ENCODE data around the gene ARSI.
"Not testable (repeated sequence)": the region's sequence is repeated elsewhere in the genome, so short reads cannot be mapped to it uniquely, and the experiment has no call there.

ARSI gene

GRCh38 chr5:150265870-150266383, 36.8 kb downstream of the ARSI start:
- DNase-seq (ENCODE audit: low spot score), result no peak

- no peak for DNase-seq (ENCODE audit: low spot score)
Measured at GRCh38 chr5:150264667-150265603, 37.8 kb downstream of the ARSI start.

DNA sequence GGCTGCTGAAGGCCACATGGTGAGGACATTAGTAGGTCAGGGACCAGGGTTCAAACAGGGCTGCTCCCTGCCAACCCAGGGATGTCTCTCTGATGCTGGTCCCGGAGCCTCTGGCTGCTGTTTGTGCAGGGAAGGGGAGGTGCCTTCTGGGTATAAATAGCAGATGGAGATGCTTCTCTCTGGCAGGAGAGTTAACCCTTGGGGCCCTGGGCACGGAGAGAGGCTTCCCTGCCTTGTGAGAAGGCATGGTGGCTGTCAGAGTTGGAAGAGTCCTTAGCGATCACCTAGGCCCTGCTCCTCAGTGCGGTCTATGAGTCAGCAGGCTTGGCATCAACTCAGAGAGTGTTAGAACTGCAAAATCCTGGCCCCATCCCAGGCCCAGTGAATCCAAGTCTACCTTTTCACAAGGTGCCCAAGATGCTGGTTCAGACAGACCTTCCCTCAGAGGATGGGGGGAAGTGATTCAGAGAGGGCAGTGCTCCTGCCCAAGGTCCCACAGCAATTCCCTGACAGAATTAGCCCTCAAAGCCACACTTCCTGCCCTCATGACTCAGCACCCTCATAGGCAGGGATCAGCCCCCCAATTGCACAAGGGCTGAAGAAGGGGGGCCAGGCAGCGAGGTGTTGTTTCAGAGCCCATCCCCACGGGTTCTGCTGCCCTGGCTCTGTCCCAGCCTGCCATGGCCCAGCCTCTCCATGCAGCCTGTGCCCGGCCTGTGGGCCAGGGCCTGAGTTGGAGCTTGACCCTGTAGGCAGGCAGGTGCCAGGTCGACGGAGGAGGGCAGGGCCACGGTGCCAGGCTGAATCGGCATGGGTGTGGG, 38.7 kb downstream of the ARSI start:
- peak; percentile 87 for DNase-seq (ENCODE audit: low spot score)

GRCh38 chr5:150263375-150263775, 39.3 kb downstream of the ARSI start:
- DNase-seq (ENCODE audit: low spot score), result no peak

DNA sequence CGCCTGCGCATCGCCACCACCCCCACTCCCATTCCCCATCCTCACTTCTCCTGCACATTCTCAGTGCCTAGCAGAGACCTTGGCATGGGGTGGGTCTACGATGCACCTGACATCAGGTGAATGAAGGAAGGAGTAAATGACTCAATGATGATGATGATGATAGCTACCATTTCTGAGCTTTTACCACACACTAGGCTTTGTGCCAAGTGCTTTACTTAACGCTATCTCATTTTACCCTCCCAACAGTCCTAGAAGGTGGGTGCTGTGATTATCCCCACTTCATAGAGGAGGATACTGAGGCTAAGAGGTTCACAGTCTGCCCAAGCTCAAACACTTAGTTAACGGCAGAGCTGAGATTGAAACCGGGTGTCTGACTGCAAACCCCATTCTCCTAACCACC, 40.2 kb downstream of the ARSI start:
- no peak for DNase-seq (ENCODE audit: low spot score)

- DNase-seq (ENCODE audit: low spot score), result no peak
Measured at GRCh38 chr5:150261231-150261630, 41.5 kb downstream of the ARSI start.

- peak; percentile 67 for DNase-seq (ENCODE audit: low spot score)
Measured at GRCh38 chr5:150258130-150258529, 44.6 kb downstream of the ARSI start.

- DNase-seq (ENCODE audit: low spot score), result no peak
Measured at GRCh38 chr5:150257424-150257823, 45.3 kb downstream of the ARSI start.

- DNase-seq (ENCODE audit: low spot score), result no peak
Measured at GRCh38 chr5:150256410-150257064, 46.2 kb downstream of the ARSI start.

DNA sequence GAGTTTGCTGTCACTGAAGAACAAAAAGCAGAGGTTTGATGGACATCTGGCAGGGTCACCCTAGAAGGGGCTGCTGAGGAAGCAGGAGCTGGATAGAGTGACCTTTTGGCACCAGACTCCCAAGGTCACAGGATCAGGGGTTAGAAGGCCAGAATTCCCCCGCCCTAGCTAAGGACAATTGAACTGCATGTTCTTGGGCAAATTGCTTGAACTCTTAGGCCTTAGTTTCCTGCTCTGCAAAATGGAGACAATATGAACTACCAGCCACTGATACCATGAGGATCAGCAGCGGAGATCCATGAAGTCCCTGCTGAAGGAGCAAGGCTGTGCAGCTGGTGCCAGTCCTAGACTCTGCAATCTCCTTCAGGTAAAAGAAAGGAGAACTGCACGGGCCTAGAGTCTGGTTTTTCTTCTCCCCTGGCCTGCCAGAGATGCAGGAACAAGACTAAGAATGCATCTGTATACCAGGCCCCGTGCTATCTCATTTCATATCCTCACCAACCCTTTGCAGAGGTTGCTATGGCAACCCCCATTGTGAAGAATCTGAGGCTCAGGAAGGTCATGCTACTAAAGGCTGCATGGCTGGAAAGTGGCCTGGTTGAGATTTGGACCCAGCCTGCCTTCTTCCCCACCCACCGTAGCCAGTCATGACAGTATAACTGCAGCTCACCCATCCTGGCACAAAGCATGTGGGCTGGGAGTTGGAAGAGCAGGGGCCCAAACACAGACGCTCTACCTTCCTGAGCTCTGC, 46.9 kb downstream of the ARSI start:
- DNase-seq (ENCODE audit: low spot score), result no peak

GRCh38 chr5:150254774-150255173, 47.9 kb downstream of the ARSI start:
- DNase-seq (ENCODE audit: low spot score), result no peak

DNA sequence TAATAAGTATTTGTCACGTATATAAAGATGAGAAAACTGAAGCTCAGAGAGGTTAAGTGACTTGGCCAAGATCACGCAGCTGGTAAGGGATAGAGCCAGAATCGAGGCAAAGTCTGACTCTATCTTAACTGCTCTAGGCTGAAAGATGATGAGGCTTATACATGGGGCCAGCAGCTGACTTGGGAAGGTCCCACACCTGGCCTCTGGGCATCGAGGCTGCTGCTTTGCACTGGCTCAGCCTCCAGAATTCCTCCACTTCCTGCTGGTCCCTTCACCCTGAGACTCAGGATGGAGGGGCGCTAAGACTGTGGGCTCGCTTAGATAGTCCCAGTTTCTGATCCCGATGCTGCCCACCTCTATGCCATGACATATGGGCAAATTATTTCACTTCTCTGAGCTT, 48.3 kb downstream of the ARSI start:
- no peak for DNase-seq (ENCODE audit: low spot score)

DNA sequence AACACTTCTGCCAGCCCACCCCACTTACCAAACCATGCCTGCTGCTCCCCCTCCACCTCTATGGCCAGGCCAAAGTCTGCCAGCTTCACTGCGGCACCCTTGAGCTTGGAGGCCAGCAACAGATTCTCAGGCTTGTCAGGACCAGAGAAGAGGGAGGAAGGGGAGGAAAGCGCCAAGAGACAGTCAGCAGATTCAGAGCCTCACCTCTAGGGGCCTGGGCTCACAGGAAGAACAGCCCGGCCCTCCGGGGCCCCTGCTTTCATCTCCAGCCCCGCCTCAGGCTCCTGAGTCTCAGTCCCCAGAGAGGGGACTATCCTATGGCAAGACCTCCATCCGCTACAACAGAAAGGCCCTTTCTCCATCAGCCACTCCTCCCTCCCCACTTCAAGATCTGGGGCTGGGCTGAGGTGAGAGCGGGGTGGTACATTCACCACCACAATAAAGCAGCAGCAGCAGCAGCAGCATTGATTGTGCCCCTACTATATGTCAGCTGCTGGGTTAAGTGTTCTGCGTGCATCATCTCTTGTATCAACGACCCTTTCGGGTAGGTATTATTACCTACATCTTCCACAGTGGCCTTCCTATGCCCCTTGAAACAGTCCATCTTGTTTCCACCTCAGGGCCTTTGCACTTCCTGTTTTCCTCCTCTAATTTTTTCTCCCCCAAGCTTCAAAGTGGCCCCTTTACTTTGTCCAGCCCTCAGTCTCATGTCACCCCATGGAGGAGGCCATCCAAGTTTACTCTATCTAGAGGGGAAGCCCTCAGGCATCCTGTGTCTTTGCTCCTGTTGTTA, 49.1 kb downstream of the ARSI start:
- DNase-seq (ENCODE audit: low spot score), result no peak

GRCh38 chr5:150252489-150252888, 50.2 kb downstream of the ARSI start:
- DNase-seq (ENCODE audit: low spot score), result no peak

DNA sequence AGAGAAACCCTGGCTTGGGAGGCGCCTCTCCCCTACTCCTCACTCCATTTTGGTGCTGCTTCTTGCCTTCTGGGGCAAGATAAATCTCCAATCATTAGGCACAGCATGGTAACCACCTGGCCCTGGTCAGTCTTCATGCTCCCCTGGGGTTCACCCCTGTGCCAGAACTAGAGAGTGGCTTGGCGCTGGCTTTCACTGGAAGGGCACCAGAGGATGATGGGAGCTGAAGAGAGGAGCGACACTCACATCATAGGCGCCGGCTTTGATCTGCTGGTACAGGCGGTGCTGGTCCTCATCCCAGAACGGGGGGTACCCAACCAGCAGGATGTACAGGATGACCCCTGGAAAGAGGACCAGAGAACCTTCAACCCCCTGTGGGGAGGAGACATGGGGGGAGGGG, 51.2 kb downstream of the ARSI start:
- no peak for DNase-seq (ENCODE audit: low spot score)

- no peak for DNase-seq (ENCODE audit: low spot score)
Measured at GRCh38 chr5:150249744-150250143, 53.0 kb downstream of the ARSI start.

DNA sequence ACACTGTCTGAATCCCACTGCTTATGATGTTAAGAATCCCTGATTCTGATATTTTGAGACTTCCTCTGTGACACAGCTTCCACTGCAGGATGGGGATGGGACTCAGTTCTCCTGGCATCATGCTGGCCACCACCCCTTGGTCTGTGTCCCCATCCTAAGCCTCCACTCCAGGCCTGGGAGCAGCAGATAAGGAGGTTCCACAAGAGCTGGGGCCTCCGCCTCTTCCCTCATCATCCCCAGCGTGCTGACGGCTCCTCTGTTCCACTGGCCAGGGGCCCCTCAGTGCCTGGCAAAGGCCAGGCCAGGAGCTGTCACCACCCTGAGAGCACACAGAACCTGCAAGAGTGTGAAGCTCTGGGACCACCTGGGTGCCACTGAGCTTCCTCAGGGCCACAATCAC, 53.8 kb downstream of the ARSI start:
- DNase-seq (ENCODE audit: low spot score), result no peak

- not testable (repeated sequence) for DNase-seq (ENCODE audit: low spot score)
Measured at GRCh38 chr5:150248493-150248892, 54.2 kb downstream of the ARSI start.

DNA sequence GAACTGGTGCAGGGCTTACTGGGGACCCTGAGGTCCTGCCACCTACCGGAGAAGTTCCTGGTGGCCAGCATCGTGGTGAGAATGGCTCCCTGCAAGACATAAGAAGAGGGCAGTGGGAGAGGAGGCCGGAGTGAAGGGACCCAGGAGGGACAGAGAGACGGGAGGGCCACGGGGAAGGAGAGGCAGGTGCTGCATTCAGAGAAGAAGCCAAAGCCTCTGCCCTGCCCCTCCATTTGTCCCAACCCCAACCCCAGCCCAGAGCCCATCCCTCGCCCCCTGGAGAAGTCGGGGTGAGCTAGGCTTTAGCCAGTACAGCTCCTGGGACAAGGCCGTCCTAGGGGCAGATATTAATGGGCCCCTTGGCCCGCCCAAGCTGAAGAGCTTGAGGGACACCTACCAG, 55.0 kb downstream of the ARSI start:
- DNase-seq (ENCODE audit: low spot score), result no peak

DNA sequence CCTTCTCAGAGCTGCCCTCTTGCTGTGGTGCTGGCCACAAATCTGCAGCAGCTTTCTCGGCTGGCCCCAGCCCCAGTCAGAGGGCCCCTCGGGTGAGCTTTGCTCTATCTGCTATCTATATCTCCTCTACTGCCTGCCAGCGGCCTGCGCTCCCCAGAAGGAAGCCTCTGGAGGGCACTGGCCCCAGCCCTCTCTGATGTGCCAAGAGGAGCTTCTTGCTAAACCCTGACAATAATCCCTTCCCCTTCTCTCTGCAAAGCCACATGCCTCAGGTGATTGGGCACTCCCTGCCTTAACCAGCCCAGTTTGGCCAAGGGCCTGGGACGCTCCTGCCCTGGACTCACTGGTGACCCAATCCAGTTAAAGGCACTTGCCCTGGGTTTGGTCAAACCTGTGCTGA, 55.9 kb downstream of the ARSI start:
- no peak for DNase-seq (ENCODE audit: low spot score)

DNA sequence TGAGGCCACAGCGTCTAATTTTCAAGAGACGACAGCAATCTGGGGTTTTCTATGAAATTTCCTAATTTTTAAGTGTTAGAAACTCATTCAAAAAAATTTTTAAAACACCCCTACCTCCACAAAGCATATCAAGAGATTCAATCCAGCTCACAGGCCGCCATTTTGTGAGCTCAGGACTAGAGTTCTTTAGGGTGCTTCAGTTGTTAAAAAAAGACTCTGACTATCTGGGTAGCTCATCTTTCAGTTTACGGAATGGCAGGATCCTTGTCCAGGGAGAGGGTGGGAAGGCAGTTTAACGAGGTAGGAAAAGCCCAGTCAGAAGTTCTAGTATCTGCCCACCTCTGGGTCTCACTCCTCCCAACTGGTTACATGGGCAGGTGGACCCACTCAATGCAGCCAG, 56.3 kb downstream of the ARSI start:
- no peak for DNase-seq (ENCODE audit: low spot score)

Measured in hepatic stellate cell (primary cell).